ENCODE results near the gene WDR46. TPM values are rescaled to one million over a fixed set of nuclear protein-coding genes. Genes with fewer than 3 reads are reported as not detected.

The WDR46 gene
- total RNA-seq, 1 donor from 2014 or later = 37.0 TPM

DNA sequence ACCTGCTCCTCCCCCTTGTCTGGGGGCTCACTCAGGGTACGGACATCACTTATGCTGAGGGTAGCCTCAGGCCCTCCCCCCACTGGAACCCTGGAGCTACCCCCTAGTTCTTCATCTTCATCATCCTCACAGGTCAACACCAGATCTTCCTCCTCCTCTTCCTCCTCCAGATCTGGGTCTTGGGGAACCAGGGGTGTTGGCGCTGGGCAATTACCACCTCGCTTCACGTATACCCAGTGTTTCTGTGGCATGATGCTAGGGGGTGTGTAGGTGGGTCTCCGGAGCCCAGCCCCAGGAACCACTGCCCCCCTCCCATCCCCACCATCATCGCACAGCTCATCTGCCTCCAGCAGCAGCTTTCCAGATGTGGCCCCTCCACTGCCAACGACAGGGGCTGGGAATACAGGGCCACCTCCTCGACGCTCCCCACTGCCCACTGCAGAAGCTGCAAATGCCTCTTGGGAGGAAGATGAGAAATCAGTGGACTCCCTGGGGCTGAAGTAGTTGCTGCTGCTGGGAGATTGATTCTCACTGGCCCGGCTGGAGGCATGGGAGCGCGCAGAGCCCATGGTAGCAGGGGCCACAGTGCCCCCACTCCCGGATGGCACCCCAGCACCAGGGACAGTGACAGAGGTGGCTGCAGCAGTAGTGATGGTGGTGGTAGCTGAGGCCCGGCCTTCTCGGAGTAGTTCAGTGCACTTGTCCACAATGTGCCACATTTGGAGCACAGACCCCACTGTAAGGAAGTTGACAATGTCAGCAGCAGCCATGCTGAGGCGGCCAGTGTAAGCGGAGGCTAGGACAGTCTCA lies 27.0 kb upstream of the WDR46 start:
- peaks cover 62% of the 10 kb centered on the region for H3K4me1 ChIP-seq

DNA sequence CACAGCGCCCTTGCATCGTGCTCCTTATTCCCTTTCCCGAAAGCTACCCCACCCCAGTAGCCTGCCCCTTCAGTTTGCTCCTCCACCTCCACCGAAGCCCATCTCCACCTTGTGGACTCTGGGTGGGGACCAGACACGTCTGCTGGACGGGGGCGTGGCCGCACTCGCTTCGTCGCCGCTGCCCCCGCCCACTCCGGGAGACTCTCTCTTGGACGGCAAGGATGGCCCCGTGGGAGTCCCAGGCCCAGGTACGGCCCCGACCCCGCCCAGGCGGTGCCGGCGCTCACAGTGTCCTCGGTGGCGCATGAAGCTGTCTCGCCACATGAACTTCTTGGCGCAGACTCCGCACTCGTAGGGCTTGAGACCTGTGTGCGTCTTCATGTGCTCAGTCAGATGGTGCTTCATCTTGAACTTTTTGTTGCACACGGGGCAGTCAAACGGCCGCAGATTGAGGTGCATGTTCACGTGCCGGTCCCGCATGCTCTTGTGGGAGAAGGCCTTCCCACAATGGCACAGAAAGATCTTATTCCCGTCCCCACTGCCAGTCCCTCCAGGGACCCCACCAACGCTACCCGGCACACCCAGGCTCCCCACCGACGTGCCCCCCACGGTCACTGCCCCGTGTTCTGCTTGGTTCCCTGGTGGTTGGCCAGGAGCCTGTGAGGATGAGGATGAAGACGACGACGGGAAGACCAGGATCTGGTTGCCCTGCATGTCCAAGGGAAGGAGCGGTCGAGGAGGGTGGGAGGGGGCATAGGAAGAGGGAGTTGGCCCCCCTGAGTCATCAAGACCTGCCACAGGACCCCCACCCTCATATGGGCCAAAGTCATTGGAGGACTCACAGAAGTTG lies 26.1 kb upstream of the WDR46 start:
- Histone ChIP-seq H3K9me3 (no peaks in the 10 kb centered on the region), H3K27me3 (no peaks in the 10 kb centered on the region), H3K4me3 (peak overlapping the region; percentile 92), H3K36me3 (peaks cover 29% of the 10 kb centered on the region), H3K4me1 (peaks cover 55% of the 10 kb centered on the region), H3K27ac (peak overlapping the region; percentile 99)
- intact Hi-C loops (cut with DNase I) = no loop called here
- ATAC-seq (no peak), DNase-seq (peak; percentile 78)
- TF ChIP-seq, protein P1, sequence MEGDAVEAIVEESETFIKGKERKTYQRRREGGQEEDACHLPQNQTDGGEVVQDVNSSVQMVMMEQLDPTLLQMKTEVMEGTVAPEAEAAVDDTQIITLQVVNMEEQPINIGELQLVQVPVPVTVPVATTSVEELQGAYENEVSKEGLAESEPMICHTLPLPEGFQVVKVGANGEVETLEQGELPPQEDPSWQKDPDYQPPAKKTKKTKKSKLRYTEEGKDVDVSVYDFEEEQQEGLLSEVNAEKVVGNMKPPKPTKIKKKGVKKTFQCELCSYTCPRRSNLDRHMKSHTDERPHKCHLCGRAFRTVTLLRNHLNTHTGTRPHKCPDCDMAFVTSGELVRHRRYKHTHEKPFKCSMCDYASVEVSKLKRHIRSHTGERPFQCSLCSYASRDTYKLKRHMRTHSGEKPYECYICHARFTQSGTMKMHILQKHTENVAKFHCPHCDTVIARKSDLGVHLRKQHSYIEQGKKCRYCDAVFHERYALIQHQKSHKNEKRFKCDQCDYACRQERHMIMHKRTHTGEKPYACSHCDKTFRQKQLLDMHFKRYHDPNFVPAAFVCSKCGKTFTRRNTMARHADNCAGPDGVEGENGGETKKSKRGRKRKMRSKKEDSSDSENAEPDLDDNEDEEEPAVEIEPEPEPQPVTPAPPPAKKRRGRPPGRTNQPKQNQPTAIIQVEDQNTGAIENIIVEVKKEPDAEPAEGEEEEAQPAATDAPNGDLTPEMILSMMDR (IDR thresholded peaks at IDR 0.05) = no peak

More for the DNA sequence above, 27.0 kb upstream of the WDR46 start:
- intact Hi-C loops (cut with DNase I) = no loop called here
- no peaks in the 10 kb centered on the region for H3K27me3 ChIP-seq
- no peak overlapping the region for H3K4me3 ChIP-seq
- TF ChIP-seq, protein P1 (IDR thresholded peaks at IDR 0.05) = no peak
- DNase-seq (no peak), ATAC-seq (no peak)
- H3K27ac ChIP-seq = no peak overlapping the region
- H3K36me3 ChIP-seq = peaks cover 32% of the 10 kb centered on the region
- H3K9me3 ChIP-seq = no peaks in the 10 kb centered on the region

DNA sequence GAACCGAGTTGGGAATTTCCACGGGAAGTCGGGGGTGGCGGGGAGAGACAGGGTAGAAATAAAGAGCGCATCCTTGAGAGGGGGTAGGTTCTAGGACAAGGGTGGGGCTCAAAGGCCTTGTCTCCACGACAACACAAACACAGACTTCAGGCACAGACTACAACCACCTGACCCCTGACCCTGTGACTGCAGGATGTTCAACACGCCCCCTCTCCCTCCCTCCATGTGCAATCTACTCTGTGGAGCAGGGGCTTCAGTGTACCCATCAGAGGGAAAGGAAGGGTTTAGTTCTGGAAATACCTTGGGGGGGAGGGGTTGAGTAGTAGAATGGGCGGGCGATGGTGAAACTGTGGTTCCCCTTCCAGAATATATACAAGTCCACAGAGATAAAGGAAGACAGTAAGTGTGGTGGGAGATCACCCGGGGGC lies 25.5 kb upstream of the WDR46 start:
- peak overlapping the region; percentile 99 for H3K27ac ChIP-seq
- intact Hi-C loops (cut with DNase I) = no loop called here
- no peaks in the 10 kb centered on the region for H3K27me3 ChIP-seq
- DNase-seq = peak; percentile 75
- H3K4me3 ChIP-seq = peak overlapping the region; percentile 92
- peaks cover 51% of the 10 kb centered on the region for H3K4me1 ChIP-seq
- peaks cover 28% of the 10 kb centered on the region for H3K36me3 ChIP-seq
- no peaks in the 10 kb centered on the region for H3K9me3 ChIP-seq
- TF ChIP-seq, protein P1 (IDR thresholded peaks at IDR 0.05) = no peak
- peak; percentile 57 for ATAC-seq

DNA sequence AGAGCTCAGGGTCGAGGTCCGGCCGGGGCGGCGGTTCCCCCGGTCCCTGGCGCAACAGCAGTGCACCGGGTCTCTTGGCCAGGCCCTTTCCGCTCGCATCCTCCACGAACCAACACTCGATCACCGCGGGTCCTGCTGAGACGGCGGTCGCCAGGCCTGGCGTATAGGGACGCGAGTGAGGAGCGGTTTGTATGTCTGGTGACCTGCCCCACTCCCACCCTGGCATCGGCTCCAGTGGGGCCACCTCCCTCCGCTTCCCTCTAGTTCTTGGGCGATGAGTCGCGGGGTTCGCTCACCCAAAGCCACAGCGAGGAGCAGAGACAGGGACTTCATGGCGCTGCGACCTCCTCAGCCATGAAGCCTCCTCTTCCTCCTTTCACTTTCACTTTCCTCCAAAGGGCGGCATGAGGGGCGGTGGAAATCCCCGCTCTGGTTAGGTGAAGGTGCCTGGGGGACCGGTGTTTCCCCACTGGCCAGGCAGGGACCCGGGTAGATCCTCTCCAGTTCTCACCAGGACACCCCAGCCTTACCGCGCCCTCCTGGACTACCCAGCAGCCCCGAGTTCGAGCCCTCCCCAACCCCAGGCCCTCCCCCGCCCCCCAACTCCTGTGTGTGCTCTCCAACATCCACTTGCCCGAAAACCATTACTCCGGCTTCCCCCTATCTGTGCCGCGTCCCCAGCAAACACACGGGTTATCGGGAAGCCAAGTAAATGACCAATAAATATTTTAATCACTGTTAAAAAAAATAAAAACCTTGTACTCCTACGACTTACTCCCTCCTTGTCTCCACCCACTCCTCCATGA lies 24.9 kb upstream of the WDR46 start, which contains the start of gene TAPBP:
Gene TAPBP, minus strand, starts transcription at position 370 of the 806 bp plus-strand sequence. Its CDS starts 37 bp downstream, at position 333.
- Histone ChIP-seq H3K4me1 (peaks cover 46% of the 10 kb centered on the region), H3K27me3 (no peaks in the 10 kb centered on the region), H3K4me3 (peak within 1 kb of the TSS; percentile 92), H3K27ac (peak within 1 kb of the TSS; percentile 99), H3K9me3 (no peaks in the 10 kb centered on the region), H3K36me3 (peaks cover 27% of the 10 kb centered on the region)
- TF ChIP-seq, protein P1 (IDR thresholded peaks at IDR 0.05) = no peak
- ATAC-seq (peak; percentile 35), DNase-seq (peak; percentile 83)
- intact Hi-C loops (cut with DNase I) = no loop called here

DNA sequence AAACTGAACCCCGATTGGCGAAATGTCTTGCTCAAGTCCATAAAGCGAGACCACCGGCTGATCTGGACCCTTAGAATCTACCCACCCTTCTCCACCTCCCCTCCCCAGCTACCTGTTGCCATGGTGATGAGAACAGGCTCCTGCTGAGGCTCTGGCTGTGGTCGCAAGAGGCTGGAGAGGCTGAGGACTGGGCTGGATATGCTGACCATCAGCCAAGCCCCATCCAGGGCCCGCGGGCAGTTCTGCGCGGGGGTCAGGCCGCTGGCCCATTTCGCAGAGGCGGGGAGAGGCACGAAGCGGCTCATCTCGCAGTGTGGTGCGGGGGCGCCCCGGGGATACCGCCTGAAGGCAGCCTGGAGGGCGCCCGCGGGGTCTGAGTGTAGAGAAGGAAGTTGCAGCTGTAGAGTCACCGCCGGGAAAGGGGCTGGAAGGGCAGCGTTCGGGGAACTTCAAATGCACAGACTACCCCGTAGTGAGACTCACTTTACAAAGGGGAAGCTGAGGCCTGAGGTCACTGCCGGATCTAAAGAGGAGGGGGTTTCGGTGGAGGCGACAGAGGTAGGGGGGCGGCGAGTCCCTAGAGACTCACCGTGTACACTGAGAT lies 24.2 kb upstream of the WDR46 start:
- peaks cover 29% of the 10 kb centered on the region for H3K36me3 ChIP-seq
- H3K9me3 ChIP-seq = no peaks in the 10 kb centered on the region
- H3K27me3 ChIP-seq = no peaks in the 10 kb centered on the region
- intact Hi-C loops (cut with DNase I) = no loop called here
- DNase-seq (peak; percentile 83), ATAC-seq (peak; percentile 5)
- H3K27ac ChIP-seq = peak overlapping the region; percentile 99
- peak overlapping the region; percentile 92 for H3K4me3 ChIP-seq
- TF ChIP-seq, protein P1 (IDR thresholded peaks at IDR 0.05) = no peak
- H3K4me1 ChIP-seq = peaks cover 39% of the 10 kb centered on the region

Data from upper lobe of right lung (tissue), 1 donor.